ENCODE data around the gene SYCE3.
A peak's percentile ranks its signal among the peaks of the same experiment; 100 is the strongest.

The SYCE3 gene

GRCh38 chr22:50564289-50564688, 1.6 kb upstream of the SYCE3 start:
- Histone ChIP-seq H3K27ac (ENCODE audit: low read length, poor library complexity, severe bottlenecking) (no peak overlapping the region), H3K4ac (ENCODE audit: low read depth in 1 of 2, low read length in 2 of 2) (no peak overlapping the region), H2BK120ac (ENCODE audit: low read depth, low read length) (no peak overlapping the region), H3K9me3 (ENCODE audit: control insufficient read depth, low read length) (no peaks in the 10 kb centered on the region), H3K9ac (ENCODE audit: low read length) (no peak overlapping the region), H2BK12ac (ENCODE audit: low read length in 2 of 2) (no peak overlapping the region), H2BK5ac (ENCODE audit: low read depth, low read length, poor library complexity, severe bottlenecking) (no peak overlapping the region), H3K18ac (ENCODE audit: low read depth in 1 of 2, low read length in 2 of 2) (no peak overlapping the region), H3K4me3 (ENCODE audit: insufficient read depth in 1 of 2, low read depth in 1 of 2, low read length in 2 of 2) (no peak overlapping the region), H3K14ac (ENCODE audit: low read length in 2 of 2) (no peak overlapping the region), H3K36me3 (ENCODE audit: control insufficient read depth in 1 of 2, insufficient read depth in 2 of 2, low read depth in 1 of 2, low read length in 2 of 2) (peaks cover 0 to 19% of the 10 kb centered on the region in 2 experiments), H4K8ac (ENCODE audit: low read length) (no peak overlapping the region), H3K4me2 (ENCODE audit: low read length, poor library complexity, severe bottlenecking) (no peak overlapping the region), H2AFZ (ENCODE audit: low read depth, low read length) (no peak overlapping the region), H3K4me1 (ENCODE audit: control insufficient read depth, insufficient read depth, low read depth, low read length) (peaks cover 9% of the 10 kb centered on the region), H2AK5ac (ENCODE audit: low read length, severe bottlenecking) (no peak overlapping the region), H3K23ac (ENCODE audit: low read length in 2 of 2) (no peak overlapping the region), H4K91ac (ENCODE audit: low read length) (no peak overlapping the region), H2BK15ac (ENCODE audit: low read depth, poor library complexity, severe bottlenecking) (no peak overlapping the region), H3K27me3 (ENCODE audit: control insufficient read depth in 1 of 2, insufficient read depth in 1 of 2, low read length in 2 of 2) (peaks cover 0 to 8% of the 10 kb centered on the region in 2 experiments), H3K79me1 (replicated peaks; ENCODE audit: low read length, poor library complexity, severe bottlenecking) (peaks cover 1% of the 10 kb centered on the region)
- no peak for DNase-seq
- 89% methylated on average over 11 of the region's 11 CpGs for WGBS

GRCh38 chr22:50563413-50564160, 868 bp upstream of the SYCE3 start:
- no peak overlapping the region for H2BK120ac ChIP-seq (ENCODE audit: low read depth, low read length)
- no peak overlapping the region for H3K18ac ChIP-seq (ENCODE audit: low read depth in 1 of 2, low read length in 2 of 2)
- peak overlapping the region; percentile 46 for H2AFZ ChIP-seq (ENCODE audit: low read depth, low read length)
- H3K9ac ChIP-seq (ENCODE audit: low read length): peak overlapping the region; percentile 75
- H3K23ac ChIP-seq (ENCODE audit: low read length in 2 of 2): no peak overlapping the region
- H3K4ac ChIP-seq (ENCODE audit: low read depth in 1 of 2, low read length in 2 of 2): peak overlapping the region in 1 of 2 experiments; percentile 9
- H3K4me2 ChIP-seq (ENCODE audit: low read length, poor library complexity, severe bottlenecking): peak overlapping the region; percentile 98
- no peak overlapping the region for H2AK5ac ChIP-seq (ENCODE audit: low read length, severe bottlenecking)
- H2BK12ac ChIP-seq (ENCODE audit: low read length in 2 of 2): no peak overlapping the region
- H3K27ac ChIP-seq (ENCODE audit: low read length, poor library complexity, severe bottlenecking): no peak overlapping the region
- H3K79me1 ChIP-seq (replicated peaks; ENCODE audit: low read length, poor library complexity, severe bottlenecking): peaks cover 1% of the 10 kb centered on the region
- 33% methylated on average over 16 of the region's 17 CpGs for WGBS
- H3K9me3 ChIP-seq (ENCODE audit: control insufficient read depth, low read length): no peaks in the 10 kb centered on the region
- peak overlapping the region; percentile 8 for H4K8ac ChIP-seq (ENCODE audit: low read length)
- H2BK15ac ChIP-seq (ENCODE audit: low read depth, poor library complexity, severe bottlenecking): peak overlapping the region; percentile 63
- H3K4me1 ChIP-seq (ENCODE audit: control insufficient read depth, insufficient read depth, low read depth, low read length): peaks cover 9% of the 10 kb centered on the region
- H3K4me3 ChIP-seq (ENCODE audit: insufficient read depth in 1 of 2, low read depth in 1 of 2, low read length in 2 of 2): peak overlapping the region; percentile 55 to 97
- H3K14ac ChIP-seq (ENCODE audit: low read length in 2 of 2): no peak overlapping the region
- H2BK5ac ChIP-seq (ENCODE audit: low read depth, low read length, poor library complexity, severe bottlenecking): no peak overlapping the region
- peaks cover 4 to 10% of the 10 kb centered on the region in 2 experiments for H3K27me3 ChIP-seq (ENCODE audit: control insufficient read depth in 1 of 2, insufficient read depth in 1 of 2, low read length in 2 of 2)
- H4K91ac ChIP-seq (ENCODE audit: low read length): no peak overlapping the region
- no peak for DNase-seq
- H3K36me3 ChIP-seq (ENCODE audit: control insufficient read depth in 1 of 2, insufficient read depth in 2 of 2, low read depth in 1 of 2, low read length in 2 of 2): peaks cover 0 to 12% of the 10 kb centered on the region in 2 experiments

GRCh38 chr22:50561401-50562358, 1.0 kb downstream of the SYCE3 start:
- no peak overlapping the region for H3K4me2 ChIP-seq (ENCODE audit: low read length, poor library complexity, severe bottlenecking)
- H3K9me3 ChIP-seq (ENCODE audit: control insufficient read depth, low read length): no peaks in the 10 kb centered on the region
- H3K27me3 ChIP-seq (ENCODE audit: control insufficient read depth in 1 of 2, insufficient read depth in 1 of 2, low read length in 2 of 2): peaks cover 13 to 14% of the 10 kb centered on the region in 2 experiments
- no peak overlapping the region for H3K27ac ChIP-seq (ENCODE audit: low read length, poor library complexity, severe bottlenecking)
- peaks cover 9% of the 10 kb centered on the region for H3K4me1 ChIP-seq (ENCODE audit: control insufficient read depth, insufficient read depth, low read depth, low read length)
- no peak overlapping the region for H2BK120ac ChIP-seq (ENCODE audit: low read depth, low read length)
- no peak overlapping the region for H3K23ac ChIP-seq (ENCODE audit: low read length in 2 of 2)
- H2AK5ac ChIP-seq (ENCODE audit: low read length, severe bottlenecking): no peak overlapping the region
- H2BK5ac ChIP-seq (ENCODE audit: low read depth, low read length, poor library complexity, severe bottlenecking): no peak overlapping the region
- no peak overlapping the region for H2BK15ac ChIP-seq (ENCODE audit: low read depth, poor library complexity, severe bottlenecking)
- H3K9ac ChIP-seq (ENCODE audit: low read length): no peak overlapping the region
- no peak overlapping the region for H3K4ac ChIP-seq (ENCODE audit: low read depth in 1 of 2, low read length in 2 of 2)
- H3K4me3 ChIP-seq (ENCODE audit: insufficient read depth in 1 of 2, low read depth in 1 of 2, low read length in 2 of 2): no peak overlapping the region
- no peaks in the 10 kb centered on the region for H3K36me3 ChIP-seq (ENCODE audit: control insufficient read depth in 1 of 2, insufficient read depth in 2 of 2, low read depth in 1 of 2, low read length in 2 of 2)
- peaks cover 1% of the 10 kb centered on the region for H3K79me1 ChIP-seq (replicated peaks; ENCODE audit: low read length, poor library complexity, severe bottlenecking)
- no peak overlapping the region for H2AFZ ChIP-seq (ENCODE audit: low read depth, low read length)
- no peak overlapping the region for H4K8ac ChIP-seq (ENCODE audit: low read length)
- H4K91ac ChIP-seq (ENCODE audit: low read length): no peak overlapping the region
- no peak overlapping the region for H3K18ac ChIP-seq (ENCODE audit: low read depth in 1 of 2, low read length in 2 of 2)
- DNase-seq: no peak
- H3K14ac ChIP-seq (ENCODE audit: low read length in 2 of 2): no peak overlapping the region
- 73% methylated on average over 19 of the region's 34 CpGs for WGBS
- H2BK12ac ChIP-seq (ENCODE audit: low read length in 2 of 2): peak overlapping the region in 1 of 2 experiments; percentile 54

GRCh38 chr22:50560034-50560433, 2.7 kb downstream of the SYCE3 start:
- Histone ChIP-seq H2BK120ac (ENCODE audit: low read depth, low read length) (no peak overlapping the region), H2AK5ac (ENCODE audit: low read length, severe bottlenecking) (no peak overlapping the region), H2BK5ac (ENCODE audit: low read depth, low read length, poor library complexity, severe bottlenecking) (no peak overlapping the region), H3K14ac (ENCODE audit: low read length in 2 of 2) (no peak overlapping the region), H3K18ac (ENCODE audit: low read depth in 1 of 2, low read length in 2 of 2) (no peak overlapping the region), H3K4me2 (ENCODE audit: low read length, poor library complexity, severe bottlenecking) (no peak overlapping the region), H2BK15ac (ENCODE audit: low read depth, poor library complexity, severe bottlenecking) (no peak overlapping the region), H3K4me3 (ENCODE audit: insufficient read depth in 1 of 2, low read depth in 1 of 2, low read length in 2 of 2) (no peak overlapping the region), H3K36me3 (ENCODE audit: control insufficient read depth in 1 of 2, insufficient read depth in 2 of 2, low read depth in 1 of 2, low read length in 2 of 2) (no peaks in the 10 kb centered on the region), H3K23ac (ENCODE audit: low read length in 2 of 2) (no peak overlapping the region), H3K9ac (ENCODE audit: low read length) (no peak overlapping the region), H4K91ac (ENCODE audit: low read length) (no peak overlapping the region), H2BK12ac (ENCODE audit: low read length in 2 of 2) (no peak overlapping the region), H3K27me3 (ENCODE audit: control insufficient read depth in 1 of 2, insufficient read depth in 1 of 2, low read length in 2 of 2) (peaks cover 17 to 21% of the 10 kb centered on the region in 2 experiments), H3K4ac (ENCODE audit: low read depth in 1 of 2, low read length in 2 of 2) (no peak overlapping the region), H3K9me3 (ENCODE audit: control insufficient read depth, low read length) (no peaks in the 10 kb centered on the region), H3K4me1 (ENCODE audit: control insufficient read depth, insufficient read depth, low read depth, low read length) (peaks cover 9% of the 10 kb centered on the region), H4K8ac (ENCODE audit: low read length) (no peak overlapping the region), H2AFZ (ENCODE audit: low read depth, low read length) (no peak overlapping the region), H3K27ac (ENCODE audit: low read length, poor library complexity, severe bottlenecking) (no peak overlapping the region), H3K79me1 (replicated peaks; ENCODE audit: low read length, poor library complexity, severe bottlenecking) (peaks cover 1% of the 10 kb centered on the region)
- WGBS: 86% methylated on average over 3 of the region's 3 CpGs
- DNase-seq: no peak
